Activated naive CD8-positive, alpha-beta T cell treated with anti-CD3 and anti-CD28 coated beads, Interleukin-2, amount 10 ng/mL, durations not matched to agents 7 days and 5 days (primary cell): ENCODE data around the gene PRKAA2. TPM values are rescaled to one million over a fixed set of nuclear protein-coding genes. Genes with fewer than 3 reads are reported as not detected.

Experiments used
- ATAC-seq: fragments of 150-1000 bp; cut with Tn5 transposase; one replicate; pipeline ENCODE4 v1.10.0; 2021; ENCODE audit warnings: low read depth, moderate library complexity
- POLR2A ChIA-PET: fragments of 350-600 bp; sonication (Branson Sonifier 250); formaldehyde crosslinking; loops from one replicate; lab custom pipeline; 2021; ENCODE audit warnings: antibody characterized with exemption; lab: Charles Lee
- DNase-seq: peaks from one replicate; pipeline ENCODE4 v3.0.0; 2021
- H3K27ac Mint-ChIP-seq: one replicate; pipeline ENCODE4 v1.8.0; 2022; ENCODE audit warnings: mild to moderate bottlenecking, mixed read lengths
- H3K27me3 Mint-ChIP-seq: one replicate; pipeline ENCODE4 v1.8.0; 2022; ENCODE audit warnings: mild to moderate bottlenecking, moderate library complexity, mixed read lengths
- H3K36me3 Mint-ChIP-seq: one replicate; pipeline ENCODE4 v1.8.0; 2021; ENCODE audit warnings: mild to moderate bottlenecking, mixed read lengths
- H3K4me1 Mint-ChIP-seq: one replicate; pipeline ENCODE4 v1.8.0; 2021; ENCODE audit warnings: mixed read lengths
- H3K4me3 Mint-ChIP-seq: one replicate; pipeline ENCODE4 v1.8.0; 2022; ENCODE audit warnings: mild to moderate bottlenecking, moderate library complexity, mixed read lengths
- H3K9me3 Mint-ChIP-seq: one replicate; pipeline ENCODE4 v1.8.0; 2021; ENCODE audit warnings: mixed read lengths
- total RNA-seq, 2 experiments: library from RNA; stranded (reverse); gene quantifications; one replicate each; pipeline ENCODE4 v1.2.3, GENCODE V29; 2021

PRKAA2 gene
- total RNA-seq, 2 experiments from 2014 or later, result not detected

DNA sequence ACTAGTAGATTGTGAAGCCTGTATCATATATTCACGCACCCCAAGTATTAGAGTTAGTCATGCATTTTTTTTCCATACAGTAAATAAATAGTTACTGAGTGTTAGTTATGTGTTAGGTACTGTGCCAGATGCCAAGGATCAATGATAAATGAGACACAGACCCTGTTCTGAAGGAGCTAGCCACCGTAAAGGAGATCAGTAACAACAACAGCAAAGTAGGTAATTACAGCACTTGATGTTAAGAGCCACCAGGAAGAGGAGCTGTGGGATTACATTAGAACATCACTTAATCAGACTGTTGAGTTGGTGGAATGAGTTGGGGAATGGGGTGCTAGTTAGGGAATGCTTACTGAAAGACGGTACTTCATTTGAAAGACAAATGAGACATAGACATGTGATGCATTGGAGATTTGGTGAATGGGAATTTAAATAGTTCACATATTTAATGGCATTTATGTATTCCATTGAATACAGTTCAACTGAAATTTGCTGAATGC lies 21.0 kb downstream of the PRKAA2 start:
- ATAC-seq (no peak), DNase-seq (no peak)
- H3K4me3 Mint-ChIP-seq, result no peak overlapping the region
- H3K36me3 Mint-ChIP-seq, result no peaks in the 10 kb centered on the region
- H3K9me3 Mint-ChIP-seq, result no peaks in the 10 kb centered on the region
- no peaks in the 10 kb centered on the region for H3K4me1 Mint-ChIP-seq
- no peak overlapping the region for H3K27ac Mint-ChIP-seq
- H3K27me3 Mint-ChIP-seq, result no peaks in the 10 kb centered on the region
- POLR2A ChIA-PET, result no interaction called here

DNA sequence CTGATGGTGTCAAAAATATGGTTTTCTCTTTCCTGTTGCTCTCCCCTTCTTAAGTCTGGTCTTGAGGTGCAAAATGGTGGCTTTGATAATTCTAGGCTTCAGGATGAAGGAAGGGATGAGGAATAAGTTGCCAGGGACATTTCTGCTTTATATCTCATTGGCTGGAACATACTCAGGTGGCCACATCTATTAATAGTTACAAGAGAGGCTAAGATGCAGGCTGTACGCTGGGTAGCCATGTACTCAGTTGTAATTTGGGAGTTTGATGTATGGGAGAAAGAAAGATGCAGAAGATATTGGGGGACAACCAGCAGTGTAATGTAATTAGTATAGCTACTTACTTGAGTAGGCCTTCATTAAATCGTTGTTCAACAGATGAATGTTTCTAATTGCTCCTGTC lies 25.2 kb downstream of the PRKAA2 start:
- DNase-seq (no peak), ATAC-seq (no peak)
- no peak overlapping the region for H3K4me3 Mint-ChIP-seq
- no peaks in the 10 kb centered on the region for H3K27me3 Mint-ChIP-seq
- H3K9me3 Mint-ChIP-seq, result no peaks in the 10 kb centered on the region
- H3K36me3 Mint-ChIP-seq, result no peaks in the 10 kb centered on the region
- H3K4me1 Mint-ChIP-seq, result no peaks in the 10 kb centered on the region
- POLR2A ChIA-PET, result no interaction called here
- H3K27ac Mint-ChIP-seq, result no peak overlapping the region

DNA sequence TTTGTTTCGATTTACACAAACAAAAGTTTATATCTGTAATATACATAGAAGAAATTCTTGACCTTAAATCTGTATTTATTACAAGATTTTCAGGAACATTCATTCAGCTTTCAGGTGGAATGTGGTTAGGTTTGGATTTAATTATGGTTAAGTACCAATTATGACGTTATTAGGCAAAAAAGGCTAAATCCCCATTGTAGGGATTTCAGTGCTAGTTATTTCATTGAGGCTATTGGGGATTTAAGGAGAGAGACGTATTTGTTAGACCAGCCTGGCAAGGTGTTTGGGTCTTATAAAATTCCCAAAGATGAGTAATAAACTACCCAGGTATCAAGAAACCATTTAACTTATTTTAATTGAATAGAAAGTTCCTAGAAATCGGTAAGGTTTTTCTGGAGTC lies 26.0 kb downstream of the PRKAA2 start:
- Mint-ChIP-seq H3K27me3 (no peaks in the 10 kb centered on the region), H3K27ac (no peak overlapping the region), H3K36me3 (no peaks in the 10 kb centered on the region), H3K4me1 (no peaks in the 10 kb centered on the region), H3K4me3 (no peak overlapping the region), H3K9me3 (no peaks in the 10 kb centered on the region)
- POLR2A ChIA-PET, result no interaction called here
- ATAC-seq, result no peak
- DNase-seq, result no peak

DNA sequence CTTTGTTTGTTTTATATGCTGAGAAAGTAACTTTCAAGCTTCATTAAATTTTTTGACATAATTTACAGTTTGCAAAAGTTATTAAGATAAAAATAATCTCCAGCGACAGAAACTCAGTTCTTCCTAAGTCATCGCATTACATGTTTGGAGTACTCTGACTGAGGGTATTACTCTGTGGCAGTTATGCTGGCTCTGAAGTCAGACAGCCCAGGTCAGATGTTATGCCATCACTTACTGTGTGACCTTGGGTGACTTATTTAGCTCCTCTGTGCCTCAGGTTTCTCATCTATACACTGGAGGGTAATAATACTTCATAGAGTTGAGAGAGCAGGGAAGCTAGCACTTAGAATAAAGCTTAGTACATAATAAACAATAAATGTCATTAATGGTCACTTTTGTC lies 26.4 kb downstream of the PRKAA2 start:
- no peak for ATAC-seq
- Mint-ChIP-seq H3K27ac (no peak overlapping the region), H3K9me3 (no peaks in the 10 kb centered on the region), H3K4me3 (no peak overlapping the region), H3K36me3 (no peaks in the 10 kb centered on the region), H3K4me1 (no peaks in the 10 kb centered on the region), H3K27me3 (no peaks in the 10 kb centered on the region)
- POLR2A ChIA-PET, result no interaction called here
- no peak for DNase-seq

DNA sequence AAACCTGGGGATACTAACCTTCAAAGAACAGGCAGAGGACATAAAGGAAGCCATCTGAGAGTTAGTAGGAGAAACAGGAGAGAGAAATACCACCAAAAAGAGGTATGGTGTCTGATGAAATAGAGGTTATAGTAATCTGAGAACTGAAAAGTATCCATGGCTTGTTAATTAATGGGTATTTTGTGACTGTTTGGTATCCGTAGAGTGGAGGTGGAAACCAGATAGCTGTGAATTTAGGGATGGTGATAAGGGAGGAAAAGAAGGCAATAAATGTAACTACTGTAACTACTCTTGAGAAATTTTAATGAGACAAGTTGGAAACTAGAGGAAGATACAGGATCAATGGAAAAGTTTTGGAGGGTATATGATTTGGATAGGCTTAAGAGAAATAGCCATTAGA lies 27.5 kb downstream of the PRKAA2 start:
- no peak overlapping the region for H3K27ac Mint-ChIP-seq
- no peak overlapping the region for H3K4me3 Mint-ChIP-seq
- ATAC-seq (no peak), DNase-seq (no peak)
- H3K27me3 Mint-ChIP-seq, result no peaks in the 10 kb centered on the region
- POLR2A ChIA-PET, result no interaction called here
- H3K9me3 Mint-ChIP-seq, result no peaks in the 10 kb centered on the region
- no peaks in the 10 kb centered on the region for H3K4me1 Mint-ChIP-seq
- H3K36me3 Mint-ChIP-seq, result no peaks in the 10 kb centered on the region

DNA sequence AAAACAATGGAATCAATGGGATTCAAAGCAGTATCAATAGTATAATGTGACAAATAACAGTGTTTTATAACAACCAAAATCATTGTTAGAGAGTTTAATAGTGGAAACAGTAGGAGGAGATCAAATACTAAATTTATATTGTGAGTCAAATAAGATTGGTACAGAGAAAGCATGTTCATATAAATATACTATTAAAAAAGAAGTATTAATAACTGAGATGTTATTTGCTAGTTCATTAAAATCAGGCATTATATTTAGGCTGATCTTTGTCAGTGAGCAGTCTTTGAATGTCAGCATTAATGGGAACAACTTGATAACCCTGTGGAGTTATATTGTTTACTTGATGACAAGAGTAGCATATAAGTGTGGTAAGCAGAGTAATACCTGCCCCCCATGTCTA lies 30.6 kb downstream of the PRKAA2 start:
- Mint-ChIP-seq H3K36me3 (no peaks in the 10 kb centered on the region), H3K4me3 (no peak overlapping the region), H3K27ac (no peak overlapping the region), H3K4me1 (no peaks in the 10 kb centered on the region), H3K27me3 (no peaks in the 10 kb centered on the region), H3K9me3 (peaks cover 4% of the 10 kb centered on the region)
- ATAC-seq, result no peak
- POLR2A ChIA-PET, result no interaction called here
- no peak for DNase-seq

DNA sequence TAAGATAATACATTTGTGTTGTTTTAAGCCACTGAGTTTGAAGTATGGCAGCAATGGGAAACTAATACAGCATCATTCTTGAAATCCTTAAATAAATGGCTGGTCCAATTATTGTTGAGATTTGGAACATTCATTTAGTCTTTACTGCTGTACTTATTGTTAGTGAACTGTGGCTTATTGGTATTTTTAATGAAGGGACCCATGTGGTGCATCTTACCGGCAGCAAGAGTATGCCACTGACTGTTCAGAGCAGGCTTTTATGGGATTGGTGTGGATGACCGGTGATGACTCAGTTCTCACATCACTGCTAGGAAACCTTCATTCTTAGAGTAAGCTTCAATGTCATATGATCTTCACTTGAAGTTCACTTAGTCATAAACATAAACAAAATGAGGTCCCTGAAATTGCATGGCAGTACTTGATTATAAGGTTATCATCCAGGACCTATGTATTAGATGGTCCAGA lies 31.5 kb downstream of the PRKAA2 start:
- Mint-ChIP-seq H3K4me3 (no peak overlapping the region), H3K27ac (no peak overlapping the region), H3K9me3 (peaks cover 4% of the 10 kb centered on the region), H3K27me3 (no peaks in the 10 kb centered on the region), H3K4me1 (no peaks in the 10 kb centered on the region), H3K36me3 (no peaks in the 10 kb centered on the region)
- DNase-seq, result no peak
- ATAC-seq, result no peak
- POLR2A ChIA-PET, result no interaction called here

DNA sequence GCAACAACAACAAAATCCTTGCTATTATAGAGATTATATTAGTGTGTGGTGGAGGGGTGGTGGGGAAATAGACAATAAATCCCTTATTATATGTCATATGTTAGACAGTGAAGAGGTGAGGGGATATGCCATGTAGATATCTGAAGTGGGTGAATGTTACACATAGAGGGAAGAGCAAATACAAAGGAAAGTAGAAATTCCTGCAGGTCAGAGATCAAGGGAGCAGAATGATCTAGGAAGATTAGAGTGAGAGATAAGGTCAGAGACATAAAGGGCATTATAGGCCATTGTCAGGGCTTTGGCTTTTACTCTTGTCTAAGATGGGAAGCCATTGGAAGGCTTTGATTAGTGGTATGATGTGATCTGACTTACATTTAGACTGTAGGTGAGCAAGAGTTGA lies 38.5 kb downstream of the PRKAA2 start:
- no peaks in the 10 kb centered on the region for H3K4me1 Mint-ChIP-seq
- peaks cover 4% of the 10 kb centered on the region for H3K9me3 Mint-ChIP-seq
- no peaks in the 10 kb centered on the region for H3K27me3 Mint-ChIP-seq
- no peak for ATAC-seq
- DNase-seq, result no peak
- H3K4me3 Mint-ChIP-seq, result no peak overlapping the region
- H3K36me3 Mint-ChIP-seq, result no peaks in the 10 kb centered on the region
- no peak overlapping the region for H3K27ac Mint-ChIP-seq
- POLR2A ChIA-PET, result no interaction called here

DNA sequence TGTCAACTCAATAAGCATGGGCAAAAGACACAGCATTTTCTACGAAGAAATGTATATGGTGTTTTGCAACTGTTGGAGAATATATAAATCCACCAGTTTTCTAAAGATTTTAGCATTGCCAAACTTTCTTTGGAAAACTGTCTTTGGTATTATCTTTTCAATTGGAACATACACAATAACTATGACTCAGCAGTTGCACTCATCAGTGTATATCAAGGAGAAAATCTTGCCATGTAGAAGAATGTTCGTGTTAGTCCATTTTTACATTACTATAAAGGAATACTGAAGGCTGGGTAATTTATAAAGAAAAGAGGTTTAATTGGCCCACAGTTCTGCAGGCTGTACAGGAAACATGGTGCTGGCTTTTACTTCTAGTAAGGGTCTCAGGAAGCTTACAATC lies 41.1 kb downstream of the PRKAA2 start:
- Mint-ChIP-seq H3K27ac (no peak overlapping the region), H3K36me3 (no peaks in the 10 kb centered on the region), H3K27me3 (no peaks in the 10 kb centered on the region), H3K4me1 (no peaks in the 10 kb centered on the region), H3K9me3 (no peaks in the 10 kb centered on the region), H3K4me3 (no peak overlapping the region)
- ATAC-seq (no peak), DNase-seq (no peak)
- POLR2A ChIA-PET, result no interaction called here

DNA sequence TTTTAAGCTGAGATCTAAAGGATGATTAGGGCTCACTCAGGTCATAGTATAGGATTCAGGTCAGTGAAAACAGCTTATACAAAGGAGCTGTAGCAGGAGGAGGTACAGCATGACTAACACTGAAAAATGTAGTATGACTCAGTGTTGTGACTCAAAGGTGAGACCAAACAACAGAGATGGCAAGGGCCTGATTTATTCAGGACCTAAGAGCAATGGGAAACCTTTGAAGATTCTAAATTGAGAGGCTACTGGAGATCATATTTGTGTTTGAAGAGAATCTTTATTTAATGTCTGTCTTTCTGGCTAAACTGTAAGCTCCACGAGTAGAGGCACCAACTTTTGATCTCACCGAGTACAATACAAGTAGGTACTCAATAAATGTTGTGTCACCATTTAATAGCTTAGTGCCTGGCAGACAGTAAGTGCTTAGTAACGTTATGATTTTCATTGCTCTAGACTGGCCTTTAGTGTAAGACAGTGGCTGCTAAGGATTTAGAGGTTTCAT lies 43.5 kb downstream of the PRKAA2 start:
- Mint-ChIP-seq H3K36me3 (no peaks in the 10 kb centered on the region), H3K9me3 (no peaks in the 10 kb centered on the region), H3K27me3 (no peaks in the 10 kb centered on the region), H3K4me3 (no peak overlapping the region), H3K4me1 (no peaks in the 10 kb centered on the region), H3K27ac (no peak overlapping the region)
- DNase-seq (no peak), ATAC-seq (no peak)
- POLR2A ChIA-PET, result no interaction called here

DNA sequence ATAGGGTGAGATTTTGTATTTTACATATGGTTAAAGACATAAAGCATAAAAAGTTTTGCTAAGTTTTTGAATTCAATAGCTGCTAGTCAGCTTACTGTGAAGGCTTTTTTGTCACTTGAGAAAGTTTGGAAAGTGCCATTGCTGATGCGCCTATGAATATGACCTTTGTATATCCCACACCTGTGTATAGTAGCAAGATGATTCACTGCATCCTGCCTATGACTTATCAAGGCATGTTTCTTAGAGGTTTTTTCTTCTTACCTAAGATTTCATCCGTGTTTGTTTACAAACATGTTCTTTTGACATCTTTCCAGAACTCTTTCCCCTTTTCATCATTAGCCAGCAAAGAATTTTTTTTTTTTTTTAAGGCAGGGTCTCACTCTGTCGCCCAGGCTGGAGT lies 51.5 kb downstream of the PRKAA2 start:
- Mint-ChIP-seq H3K27ac (no peak overlapping the region), H3K4me1 (no peaks in the 10 kb centered on the region), H3K4me3 (no peak overlapping the region), H3K36me3 (no peaks in the 10 kb centered on the region), H3K27me3 (no peaks in the 10 kb centered on the region), H3K9me3 (no peaks in the 10 kb centered on the region)
- DNase-seq (no peak), ATAC-seq (no peak)
- POLR2A ChIA-PET, result no interaction called here

DNA sequence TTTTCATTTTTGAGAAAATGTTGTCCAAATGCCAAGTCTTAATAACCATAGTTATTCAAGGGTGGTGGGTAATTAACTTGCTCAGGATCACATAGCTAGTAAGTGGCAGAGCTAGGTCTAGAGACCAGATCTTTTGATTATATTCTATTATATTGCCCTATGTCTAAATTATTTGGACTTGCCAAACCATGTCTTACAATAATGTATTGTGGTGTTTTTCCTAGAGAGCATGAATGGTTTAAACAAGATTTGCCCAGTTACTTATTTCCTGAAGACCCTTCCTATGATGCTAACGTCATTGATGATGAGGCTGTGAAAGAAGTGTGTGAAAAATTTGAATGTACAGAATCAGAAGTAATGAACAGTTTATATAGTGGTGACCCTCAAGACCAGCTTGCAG lies 58.6 kb downstream of the PRKAA2 start:
- no peak for DNase-seq

DNA sequence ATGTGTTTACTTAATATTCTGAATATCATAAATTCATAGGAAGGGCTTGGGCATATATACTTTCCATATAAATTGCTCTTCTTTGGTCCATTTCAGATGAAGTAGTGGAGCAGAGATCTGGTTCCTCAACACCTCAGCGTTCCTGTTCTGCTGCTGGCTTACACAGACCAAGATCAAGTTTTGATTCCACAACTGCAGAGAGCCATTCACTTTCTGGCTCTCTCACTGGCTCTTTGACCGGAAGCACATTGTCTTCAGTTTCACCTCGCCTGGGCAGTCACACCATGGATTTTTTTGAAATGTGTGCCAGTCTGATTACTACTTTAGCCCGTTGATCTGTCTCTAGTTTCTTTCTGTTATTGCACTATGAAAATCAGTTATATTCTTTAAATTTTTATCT lies 62.3 kb downstream of the PRKAA2 start:
- no peak for DNase-seq
- H3K4me3 Mint-ChIP-seq, result no peak overlapping the region
- ATAC-seq, result no peak
- no peaks in the 10 kb centered on the region for H3K36me3 Mint-ChIP-seq
- POLR2A ChIA-PET, result no interaction called here
- no peaks in the 10 kb centered on the region for H3K4me1 Mint-ChIP-seq
- H3K9me3 Mint-ChIP-seq, result no peaks in the 10 kb centered on the region
- H3K27ac Mint-ChIP-seq, result no peak overlapping the region
- H3K27me3 Mint-ChIP-seq, result peaks cover 9% of the 10 kb centered on the region

More for the DNA sequence above, 58.6 kb downstream of the PRKAA2 start:
- Mint-ChIP-seq H3K36me3 (no peaks in the 10 kb centered on the region), H3K27ac (no peak overlapping the region), H3K4me1 (no peaks in the 10 kb centered on the region), H3K4me3 (no peak overlapping the region), H3K27me3 (peaks cover 2% of the 10 kb centered on the region), H3K9me3 (no peaks in the 10 kb centered on the region)
- POLR2A ChIA-PET, result no interaction called here
- ATAC-seq, result no peak

DNA sequence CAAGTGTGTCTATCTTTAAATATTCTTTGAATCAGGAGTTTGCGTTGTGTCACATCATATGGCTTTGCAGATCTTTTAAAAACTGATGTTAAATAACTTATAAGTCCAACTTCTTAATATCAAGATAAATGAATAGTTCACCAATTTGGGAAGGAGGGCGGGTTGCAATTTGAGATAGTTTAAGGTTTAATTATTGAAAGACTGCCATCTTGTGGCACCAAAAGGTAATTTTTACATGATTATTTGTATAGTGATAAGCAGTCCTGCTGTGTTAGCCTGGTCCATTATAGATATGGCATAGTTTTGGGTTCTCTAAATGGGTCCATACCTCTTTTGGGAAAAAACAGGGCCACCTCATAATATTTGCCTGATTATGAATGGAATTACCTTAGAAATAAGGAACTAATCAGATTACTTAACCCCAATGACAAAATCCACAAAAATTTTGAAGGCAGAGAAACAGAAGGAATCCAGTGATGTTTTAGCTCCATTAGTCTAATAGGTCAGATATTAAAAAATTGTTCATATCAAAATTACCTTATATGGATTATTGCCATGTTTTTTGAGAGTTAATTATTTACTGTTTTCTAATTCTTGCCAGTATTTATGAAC lies 64.3 kb downstream of the PRKAA2 start:
- H3K4me3 Mint-ChIP-seq, result no peak overlapping the region
- DNase-seq (no peak), ATAC-seq (peak; percentile 33)
- H3K4me1 Mint-ChIP-seq, result no peaks in the 10 kb centered on the region
- H3K27me3 Mint-ChIP-seq, result peaks cover 11% of the 10 kb centered on the region
- no peak overlapping the region for H3K27ac Mint-ChIP-seq
- no peaks in the 10 kb centered on the region for H3K9me3 Mint-ChIP-seq
- POLR2A ChIA-PET, result no interaction called here
- no peaks in the 10 kb centered on the region for H3K36me3 Mint-ChIP-seq
